Heart left ventricle (tissue), 16 donors: ENCODE results near the gene RIPK4. TPM values are rescaled to one million over a fixed set of nuclear protein-coding genes. Genes with fewer than 3 reads are reported as not detected.

Experiments
- ATAC-seq, 4 donors: fragments of 200-7000 bp; cut with Tn5 transposase; one replicate each; pipeline ENCODE4 v1.9.1; 2020 to 2022; ENCODE audit warnings: moderate library complexity in 4 of 4, mild to moderate bottlenecking in 3 of 4, moderate number of reproducible peaks in 1 of 4
- DNase-seq, 5 donors: peaks; one replicate each; pipeline ENCODE4 v3.0.0-alpha.2; 2020
- H3K27ac ChIP-seq, 12 donors: fragments of 200-600 bp; sonication (generic) in 4 of 12; one replicate each; pipeline versions ENCODE4 v1.5.0 to v1.8.0; 2016 to 2022; ENCODE audit warnings: mild to moderate bottlenecking in 2 of 12
- H3K27me3 ChIP-seq, 9 donors: fragments of 200-600 bp; sonication (generic) in 2 of 9; one replicate each; pipeline versions ENCODE4 v1.5.1 to v1.8.0; 2016 to 2022; ENCODE audit warnings: mild to moderate bottlenecking in 3 of 9
- H3K36me3 ChIP-seq, 9 donors: fragments of 200-600 bp; sonication (generic) in 2 of 9; one replicate each; pipeline versions ENCODE4 v1.5.0 to v1.8.0; 2018 to 2022; ENCODE audit warnings: mild to moderate bottlenecking in 2 of 9
- H3K4me1 ChIP-seq, 12 donors: fragments of 200-600 bp; sonication (generic) in 4 of 12; one replicate each; pipeline versions ENCODE4 v1.5.0 to v1.8.0; 2016 to 2022; ENCODE audit warnings: mild to moderate bottlenecking in 3 of 12
- H3K4me3 ChIP-seq, 12 donors: fragments of 200-600 bp; sonication (generic) in 4 of 12; one replicate each; pipeline versions ENCODE4 v1.5.0 to v1.8.0; 2017 to 2022; ENCODE audit warnings: mild to moderate bottlenecking in 9 of 12, moderate library complexity in 4 of 12
- H3K9me3 ChIP-seq, 12 donors: fragments of 200-600 bp; sonication (generic) in 4 of 12; one replicate each; pipeline versions ENCODE4 v1.5.0 to v1.8.0; 2016 to 2022; ENCODE audit warnings: mild to moderate bottlenecking in 1 of 12
- CTCF ChIP-seq, 12 donors: fragments of 200-600 bp; sonication (generic) in 4 of 12; IDR thresholded peaks; one replicate each; pipeline versions ENCODE4 v1.5.0 to v1.8.0; 2018 to 2022; ENCODE audit warnings: antibody characterized with exemption in 12 of 12, mild to moderate bottlenecking in 5 of 12
- POLR2A ChIP-seq, 2 donors: fragments of 450-650 bp; IDR thresholded peaks; one replicate each; pipeline ENCODE4 v1.6.1; 2017; ENCODE audit warnings: antibody characterized with exemption in 2 of 2, mild to moderate bottlenecking in 2 of 2, moderate library complexity in 2 of 2
- WGBS, 4 donors: extraction: QIAGEN DNeasy Blood & Tissue Kit in 2 of 4; methylation state at CpG; one replicate each; pipeline versions ENCODE4 v1.1.5 to v1.1.7; 2013 to 2018; 5-methylcytosine and 5-hydroxymethylcytosine counted together
- intact Hi-C, 10 donors: fragments of 100-400 bp; cut with DNase I; formaldehyde crosslinking; loops; one replicate each; pipeline versions ENCODE4 v1.11.1 to v1.14.2; 2022
- polyA plus RNA-seq, 2 donors: library from polyadenylated mRNA; stranded (reverse); fragments of 200-250 nt; gene quantifications; one replicate each; pipeline ENCODE4 v1.2.3, GENCODE V29; 2013
- total RNA-seq, 9 donors: library from RNA; depleted of rRNA in 2 of 9; stranded (reverse); fragments of >200 nt in 2 of 9; fragmentation: NEBNext Ultra II Directional in 3 of 9; extraction: Animal tissue kit (Norgen Biotek cat#: 25700) in 3 of 9; gene quantifications; one replicate each; pipeline versions ENCODE4 v1.1.0 to v1.2.4, GENCODE V29; 2016 to 2023
- donor health status: ischemic (EF 13 %, LVEDD 7.1; RV severe dilation, severe dysfunction).
- donor health status: healthy with polysubstance abuse.
- donor health status: DM: no; HTN: yes; CAD: no.
- donor health status: DM: no; HTN: no; CAD: no.
- donor health status: ischemic (EF 25% LVEDD 6.9; RV normal size, moderate dysfunction).
- donor health status: ischemic (EF 25% LVEDD 5.7; RV mildly dilated, moderate dysfunction).
- donor health status: healthy.
- donor health status: DM: yes; HTN: yes; CAD: no.
- donor health status: ischemic (EF 35%, LVEDD 5.7; RV mildly dilated, moderate dysfunction).
- donor health status: nonischemic (EF 11% LVEDD 7.7; RV severe dilation, severe dysfunction).
- donor health status: DM: yes; HTN: yes; CAD: no.
- donor health status: PGD.
- donor health status: ischemic (EF 29% LVEDD 5.4; RV normal size, mild dysfunction).
- donor health status: nonischemic (EF 23%, LVEDD 6.1; RV moderate dilation, normal function).

RIPK4 gene
- total and polyA plus RNA-seq, 11 donors, result 0.04 to 2.0 (median 0.08) TPM; not detected in 2

- H3K36me3 ChIP-seq, result no peaks in the 10 kb centered on the region
- no peak overlapping the region for H3K4me3 ChIP-seq
- peaks cover 0 to 6% (median 0%) of the 10 kb centered on the region in 12 donors for H3K4me1 ChIP-seq
- peaks cover 0 to 19% (median 2%) of the 10 kb centered on the region in 9 donors for H3K27me3 ChIP-seq
- intact Hi-C loops, result no loop called here
- ATAC-seq (no peak), DNase-seq (peak in 1 of 5 donors; percentile 8)
- 76 to 83% (median 79%) methylated on average over 7 of the region's 7 CpGs for WGBS, 4 donors
- TF ChIP-seq POLR2A (IDR thresholded peaks at IDR 0.05) (no peak), CTCF (IDR thresholded peaks at IDR 0.05) (no peak)
- H3K27ac ChIP-seq, result no peak overlapping the region
- no peaks in the 10 kb centered on the region for H3K9me3 ChIP-seq
These were observed 16.8 kb downstream of the RIPK4 start for GRCh38 chr21:41750051-41750450.

- intact Hi-C loops, result no loop called here
- Histone ChIP-seq H3K4me1 (peaks cover 0 to 6% (median 0%) of the 10 kb centered on the region in 12 donors), H3K9me3 (no peaks in the 10 kb centered on the region), H3K27ac (no peak overlapping the region), H3K4me3 (no peak overlapping the region), H3K36me3 (no peaks in the 10 kb centered on the region), H3K27me3 (peaks cover 0 to 22% (median 2%) of the 10 kb centered on the region in 9 donors)
- TF ChIP-seq POLR2A (IDR thresholded peaks at IDR 0.05), result no peak
- no peak for TF ChIP-seq CTCF (IDR thresholded peaks at IDR 0.05)
- 90 to 92% (median 91%) methylated on average over 10 of the region's 10 CpGs for WGBS, 4 donors
- ATAC-seq, result no peak
- DNase-seq, result no peak
These were observed 17.6 kb downstream of the RIPK4 start for GRCh38 chr21:41749286-41749685.

- intact Hi-C loops, result no loop called here
- 88 to 93% (median 91%) methylated on average over 20 of the region's 20 CpGs for WGBS, 4 donors
- Histone ChIP-seq H3K9me3 (no peaks in the 10 kb centered on the region), H3K27me3 (peaks cover 0 to 32% (median 2%) of the 10 kb centered on the region in 9 donors), H3K4me3 (no peak overlapping the region), H3K27ac (no peak overlapping the region), H3K36me3 (no peaks in the 10 kb centered on the region), H3K4me1 (peaks cover 0 to 6% (median 0%) of the 10 kb centered on the region in 12 donors)
- TF ChIP-seq CTCF (IDR thresholded peaks at IDR 0.05) (no peak), POLR2A (IDR thresholded peaks at IDR 0.05) (no peak)
- ATAC-seq (no peak), DNase-seq (peak in 1 of 5 donors; percentile 10)
These were observed 18.7 kb downstream of the RIPK4 start for GRCh38 chr21:41747943-41748738.

- no peak for DNase-seq
- WGBS, 4 donors, result 78 to 92% (median 82%) methylated on average over 6 to 8 of the region's 8 CpGs
- H3K27me3 ChIP-seq, result peaks cover 0 to 32% (median 2%) of the 10 kb centered on the region in 9 donors
- no peaks in the 10 kb centered on the region for H3K9me3 ChIP-seq
- ATAC-seq, result no peak
- intact Hi-C loops, result no loop called here
- no peak overlapping the region for H3K4me3 ChIP-seq
- no peak overlapping the region for H3K27ac ChIP-seq
- no peaks in the 10 kb centered on the region for H3K4me1 ChIP-seq
- TF ChIP-seq POLR2A (IDR thresholded peaks at IDR 0.05) (no peak), CTCF (IDR thresholded peaks at IDR 0.05) (no peak)
- no peaks in the 10 kb centered on the region for H3K36me3 ChIP-seq
These were observed 20.2 kb downstream of the RIPK4 start for GRCh38 chr21:41746744-41747006.
